OCI-M2 (cell line): ENCODE data around the gene IDNK.
"Not testable (repeated sequence)": the region's sequence is repeated elsewhere in the genome, so short reads cannot be mapped to it uniquely, and the experiment has no call there.

ENCODE experiments used
- DNase-seq: peaks from one replicate; lab custom pipeline; 2025; ENCODE audit not compliant: unreplicated experiment; lab: John Stamatoyannopoulos, UW

Gene IDNK

GRCh38 chr9:83622939-83623678 is at the start of gene IDNK:
IDNK (plus strand) TSS chr9:83623143; CDS start chr9:83623172, 29 bp downstream.
- no peak for DNase-seq

DNA sequence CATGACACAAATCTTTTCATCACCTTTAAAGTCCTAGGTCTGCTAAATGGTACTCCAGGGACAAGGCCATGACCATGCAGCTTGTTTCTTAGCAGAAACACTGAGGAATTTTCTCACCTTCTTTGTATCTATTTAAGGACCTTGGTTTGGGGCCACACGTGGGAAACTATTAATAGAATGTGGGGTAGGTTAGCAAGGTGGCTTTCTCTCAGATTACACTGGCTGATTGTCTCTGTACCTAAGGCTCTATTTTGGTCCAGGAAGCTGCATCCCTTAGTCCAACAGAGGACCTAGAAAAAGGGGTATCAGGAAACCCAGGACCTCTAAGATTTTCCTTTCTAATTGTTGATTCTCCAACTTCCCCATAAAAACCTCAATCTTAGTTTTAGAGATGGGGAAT is 48.5 kb upstream of the IDNK start:
- DNase-seq, result no peak

GRCh38 chr9:83582029-83582428 is 40.9 kb upstream of the IDNK start:
- DNase-seq, result no peak

DNA sequence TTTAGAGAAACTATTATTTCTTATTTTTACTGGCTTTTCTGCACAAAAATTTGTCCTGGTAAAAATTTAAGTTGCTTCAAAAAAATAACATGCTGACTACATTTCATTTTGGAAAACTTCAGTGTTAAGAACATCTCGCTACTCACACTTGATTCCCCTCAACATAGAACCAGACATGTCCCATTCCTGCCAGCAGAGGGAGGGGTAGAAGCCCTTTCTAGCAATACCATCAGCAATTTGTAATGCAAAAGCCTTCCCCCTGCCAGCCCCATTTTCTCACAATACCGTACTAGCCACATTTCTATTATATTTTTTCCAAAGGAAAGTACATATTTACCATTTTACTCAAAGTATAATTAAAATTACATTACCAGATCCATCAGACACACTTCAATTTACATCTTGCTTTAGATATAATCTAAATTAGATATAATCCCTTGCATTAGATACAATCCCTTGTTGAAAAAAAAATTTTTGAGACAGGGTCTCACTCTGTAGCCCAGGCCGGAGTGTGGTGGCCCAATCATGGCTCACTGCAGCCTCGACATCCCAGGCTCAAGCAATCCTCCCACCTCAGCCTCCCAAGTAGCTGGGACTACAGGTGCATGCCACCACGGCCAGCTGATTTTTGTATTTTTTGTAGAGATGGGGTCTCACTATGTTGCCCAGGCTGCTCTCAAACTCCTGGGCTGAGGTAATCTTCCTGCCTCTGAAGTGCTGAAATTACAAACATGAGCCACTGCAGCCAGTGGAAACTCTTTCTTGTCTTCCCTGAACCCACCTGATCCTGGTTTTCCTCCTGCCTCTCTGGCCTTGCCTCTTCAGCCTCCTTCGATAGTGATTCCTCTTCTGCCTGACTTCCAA is 39.6 kb upstream of the IDNK start:
- no peak for DNase-seq

GRCh38 chr9:83584995-83585394 is 37.9 kb upstream of the IDNK start:
- no peak for DNase-seq

DNA sequence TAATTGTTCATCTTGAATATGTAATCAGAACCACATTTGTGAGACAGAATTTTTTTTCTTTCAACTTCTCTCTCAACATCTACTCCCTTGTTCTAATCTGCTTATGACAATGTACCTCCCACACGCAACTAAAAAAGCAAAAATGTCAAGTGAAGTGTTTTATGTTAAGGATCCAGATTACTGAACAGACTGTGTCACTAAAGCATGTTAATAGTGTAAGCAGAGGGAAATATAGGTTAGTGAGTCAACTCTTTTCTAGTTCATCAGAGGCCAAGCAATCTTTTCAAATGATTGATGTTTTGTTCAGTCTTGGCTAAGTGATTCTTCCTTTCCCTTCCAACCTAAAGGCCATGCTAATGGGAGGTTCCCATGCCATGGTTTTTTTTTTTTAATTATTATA is 34.7 kb upstream of the IDNK start:
- DNase-seq, result no peak

- DNase-seq, result no peak
Observed at GRCh38 chr9:83596899-83597504, 25.9 kb upstream of the IDNK start.

DNA sequence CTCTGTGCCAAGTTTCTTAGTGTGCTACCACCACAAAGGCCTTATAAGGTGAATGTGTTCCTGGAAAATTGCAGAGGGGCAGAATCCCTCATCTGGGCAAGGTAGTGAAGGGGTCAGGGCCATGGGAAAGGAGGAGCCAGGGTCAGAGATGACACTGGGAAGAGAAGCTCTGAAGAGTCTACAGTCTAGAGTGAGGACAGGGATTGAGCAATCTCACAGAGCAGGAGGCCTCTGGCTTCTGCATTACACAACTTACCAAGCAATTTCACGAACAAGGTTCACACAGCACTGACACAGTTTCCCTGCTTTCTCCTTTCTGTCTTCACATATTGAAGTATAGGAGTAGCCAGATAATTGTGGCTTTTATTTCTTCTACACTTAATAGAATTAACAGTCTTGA is 24.5 kb upstream of the IDNK start:
- DNase-seq, result no peak

DNA sequence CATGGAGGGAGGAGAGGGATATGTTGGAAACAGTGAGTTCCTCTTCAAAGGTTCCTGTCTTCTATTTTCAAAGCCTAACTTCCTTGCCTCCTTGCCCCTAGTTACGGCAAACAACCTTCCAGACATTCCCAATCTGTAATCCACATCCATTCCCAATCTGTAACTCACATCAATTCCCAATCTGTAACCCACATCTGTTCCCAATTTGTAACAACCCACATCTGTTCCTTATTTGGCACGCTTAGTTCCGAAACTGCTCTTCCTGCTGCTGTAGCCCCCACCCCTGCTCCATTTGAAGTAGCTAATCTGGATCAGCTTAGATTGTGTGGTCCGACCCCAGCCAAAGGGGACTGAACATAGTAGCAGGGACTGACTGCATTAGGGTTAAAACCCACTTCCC is 23.9 kb upstream of the IDNK start:
- DNase-seq, result no peak

GRCh38 chr9:83601463-83601862 is 21.5 kb upstream of the IDNK start:
- DNase-seq, result no peak

DNA sequence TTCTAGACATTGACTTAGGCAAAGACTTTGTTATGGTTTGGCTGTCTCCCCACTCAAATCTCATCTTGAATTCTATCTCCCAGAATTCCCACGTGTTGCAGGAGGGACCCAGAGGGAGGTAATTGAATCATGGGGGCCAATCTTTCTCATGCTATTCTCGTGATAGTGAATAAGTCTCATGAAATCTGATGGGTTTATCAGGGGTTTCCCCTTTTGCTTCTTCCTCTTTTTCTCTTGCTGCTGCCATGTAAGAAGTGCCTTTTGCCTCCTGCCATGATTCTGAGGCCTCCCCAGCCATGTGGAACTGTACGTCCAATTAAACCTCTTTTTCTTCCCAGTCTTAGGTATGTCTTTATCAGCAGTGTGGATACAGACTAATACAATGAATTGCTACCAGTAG is 15.3 kb upstream of the IDNK start:
- not testable (repeated sequence) for DNase-seq

DNA sequence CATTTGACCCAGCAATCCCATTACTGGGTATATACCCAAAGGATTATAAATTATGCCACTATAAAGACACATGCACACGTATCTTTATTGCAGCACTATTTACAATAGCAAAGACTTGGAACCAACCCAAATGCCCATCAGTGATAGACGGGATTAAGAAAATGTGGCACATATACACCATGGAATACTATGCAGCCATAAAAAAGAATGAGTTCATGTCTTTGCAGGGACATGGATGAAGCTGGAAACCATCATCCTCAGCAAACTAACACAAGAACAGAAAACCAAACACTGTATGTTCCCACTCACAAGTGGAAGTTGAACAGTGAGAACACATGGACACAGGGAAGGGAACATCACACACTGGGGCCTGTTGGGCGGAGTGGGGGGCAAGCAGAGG is 9.6 kb upstream of the IDNK start:
- not testable (repeated sequence) for DNase-seq

GRCh38 chr9:83617299-83617698 is 5.6 kb upstream of the IDNK start:
- DNase-seq, result no peak

DNA sequence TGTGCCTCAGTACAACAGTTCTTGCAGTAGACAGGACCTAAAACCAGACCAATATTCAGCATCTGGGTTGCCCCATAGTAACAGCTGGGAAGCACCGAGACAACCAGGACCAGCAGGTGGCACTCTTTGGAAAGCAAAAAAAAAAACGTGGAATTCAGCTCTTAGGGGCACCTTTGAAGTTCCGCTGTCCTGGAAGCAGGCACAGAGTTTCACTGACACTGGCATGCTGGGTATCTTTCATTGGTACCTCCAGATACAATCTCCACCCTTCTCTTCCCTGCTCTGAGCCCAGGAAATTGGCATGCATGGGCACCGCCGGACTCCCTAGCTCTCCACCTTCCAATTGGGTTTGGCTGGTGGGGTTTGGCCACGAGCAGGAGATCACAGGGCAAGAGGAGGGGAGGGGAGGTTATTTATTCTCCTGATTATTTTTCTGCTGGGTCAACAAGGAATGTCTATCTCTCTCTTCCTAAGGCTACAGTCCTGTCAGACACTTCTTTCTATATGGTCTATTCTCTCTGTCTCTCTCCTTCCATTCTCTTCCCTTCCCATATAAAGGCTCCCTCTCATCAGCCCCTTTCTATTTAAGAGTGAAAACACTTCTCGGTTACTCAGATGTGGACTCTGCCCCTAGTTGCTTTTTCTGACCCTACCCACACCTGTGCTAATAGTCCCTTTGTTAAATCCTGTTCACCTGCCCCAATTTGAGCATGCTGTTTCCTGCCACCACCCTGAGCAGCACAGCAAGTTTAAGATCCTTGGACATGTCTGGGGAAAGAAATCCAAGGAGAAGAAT is 1.9 kb upstream of the IDNK start:
- DNase-seq, result no peak

DNA sequence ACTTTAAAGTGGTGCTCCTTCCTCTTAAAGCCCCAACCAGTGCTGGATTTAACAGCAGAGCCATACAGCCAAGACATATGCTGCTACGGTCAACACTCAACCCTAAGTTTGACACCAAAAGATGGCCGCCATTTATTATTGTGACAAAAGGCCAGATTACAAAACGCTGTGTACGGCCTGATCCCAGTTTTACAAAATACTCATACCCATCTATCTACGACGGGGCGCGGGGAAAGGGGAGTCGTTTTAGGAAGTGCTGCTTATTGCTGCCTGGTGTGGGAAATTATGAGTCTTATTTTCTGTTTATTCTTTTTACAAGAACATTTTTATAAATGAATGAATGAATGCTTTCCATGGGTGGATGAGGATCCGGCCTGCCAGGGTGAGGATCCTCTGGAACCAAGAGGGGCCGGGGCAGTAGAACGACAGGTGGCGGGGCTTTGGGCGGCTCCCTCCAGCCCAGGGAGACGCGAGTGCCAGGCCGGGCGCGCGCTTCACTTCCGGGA is 457 bp upstream of the IDNK start:
- DNase-seq, result no peak

- no peak for DNase-seq
Observed at GRCh38 chr9:83623679-83624076, 735 bp downstream of the IDNK start.

DNA sequence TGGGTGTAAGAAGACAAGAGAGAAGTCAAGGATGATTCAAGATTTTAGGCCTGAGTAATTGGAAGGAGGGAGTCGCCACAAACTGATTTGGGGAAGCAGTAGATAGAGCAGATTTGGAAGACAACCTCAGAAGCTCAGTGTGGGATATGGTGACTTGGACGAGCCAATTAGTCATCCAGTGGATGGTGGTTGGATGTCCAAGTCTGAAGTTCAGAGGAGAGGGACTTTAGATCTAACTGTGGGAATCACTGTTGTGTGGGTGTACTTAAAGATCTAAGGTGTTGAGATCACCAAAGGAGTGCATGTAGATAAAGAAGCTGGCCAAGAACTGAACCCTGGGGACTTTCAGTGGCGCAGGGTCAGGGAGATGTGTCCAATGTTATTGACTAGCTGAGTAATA is 2.2 kb downstream of the IDNK start:
- DNase-seq, result no peak

DNA sequence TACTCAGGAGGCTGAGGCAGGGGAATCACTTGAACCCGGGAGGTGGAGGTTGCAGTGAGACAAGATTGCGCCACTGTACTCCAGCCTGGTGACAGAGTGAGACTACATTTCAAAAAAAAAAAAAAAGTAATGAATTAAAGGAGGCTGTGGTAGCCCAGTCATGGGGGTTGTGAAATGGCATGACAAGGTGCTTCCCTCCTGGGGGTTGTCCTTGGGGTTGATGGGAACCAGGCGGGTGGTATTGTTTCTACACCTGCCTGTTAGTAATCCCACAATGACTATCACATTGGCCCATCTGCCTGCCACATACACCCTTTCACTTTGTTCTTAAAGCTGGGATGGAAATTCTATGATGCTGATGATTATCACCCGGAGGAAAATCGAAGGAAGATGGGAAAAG is 5.6 kb downstream of the IDNK start:
- DNase-seq, result no peak

- DNase-seq, result no peak
Observed at GRCh38 chr9:83629433-83630104, 6.6 kb downstream of the IDNK start.

DNA sequence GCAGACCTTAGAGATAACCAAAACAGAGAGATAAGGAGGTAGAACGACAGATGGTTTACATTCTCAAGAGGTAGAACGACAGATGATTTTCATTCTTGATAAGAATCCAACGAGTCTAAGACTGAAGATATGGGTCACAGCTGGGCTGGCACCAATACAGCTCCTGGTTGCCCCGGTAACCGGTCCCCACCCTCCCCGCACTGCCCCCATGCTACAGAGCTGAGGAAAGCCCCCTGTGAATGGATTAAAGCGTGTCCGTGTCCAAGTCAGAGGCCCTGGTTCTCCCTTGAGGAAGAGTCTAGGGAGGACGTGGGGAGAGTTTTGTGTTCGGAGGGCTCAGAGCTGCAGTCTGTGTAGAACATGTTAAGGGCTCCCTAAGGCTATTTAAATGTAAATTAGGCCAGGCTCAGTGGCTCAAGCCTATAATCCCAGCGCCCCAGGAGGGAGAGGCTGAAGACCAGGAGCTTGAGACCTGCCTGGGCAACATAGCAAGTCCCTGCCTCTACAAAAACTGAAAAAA is 8.1 kb downstream of the IDNK start:
- DNase-seq, result no peak
